Activated CD8-positive, alpha-beta T cell treated with anti-CD3 and anti-CD28 coated beads for 36 hours (primary cell): ENCODE results near the gene TCF19. TPM values are rescaled to one million over a fixed set of nuclear protein-coding genes. Genes with fewer than 3 reads are reported as not detected.
"Not testable (repeated sequence)": the region's sequence is repeated elsewhere in the genome, so short reads cannot be mapped to it uniquely, and the experiment has no call there.

Experiments
- ATAC-seq: fragments of 200-7000 bp; cut with Tn5 transposase; one replicate; pipeline ENCODE4 v1.10.0; 2021; ENCODE audit warnings: mild to moderate bottlenecking, moderate library complexity
- CTCF ChIA-PET: fragments of 350-600 bp; sonication (Branson Sonifier 250); formaldehyde crosslinking; loops from one replicate; lab custom pipeline; 2021; ENCODE audit warnings: antibody characterized with exemption; lab: Charles Lee
- POLR2A ChIA-PET: fragments of 350-600 bp; sonication (Branson Sonifier 250); formaldehyde crosslinking; loops from one replicate; lab custom pipeline; 2021; ENCODE audit warnings: antibody characterized with exemption; lab: Charles Lee
- DNase-seq: peaks from one replicate; pipeline ENCODE4 v3.0.0-alpha.2; 2020
- H3K27ac Mint-ChIP-seq: one replicate; pipeline ENCODE4 v1.8.0; 2021; ENCODE audit warnings: mild to moderate bottlenecking, mixed read lengths
- H3K27me3 Mint-ChIP-seq: one replicate; pipeline ENCODE4 v1.8.0; 2021; ENCODE audit warnings: mixed read lengths
- H3K36me3 Mint-ChIP-seq: one replicate; pipeline ENCODE4 v1.8.0; 2021; ENCODE audit warnings: low read depth, mixed read lengths
- H3K4me1 Mint-ChIP-seq: one replicate; pipeline ENCODE4 v1.8.0; 2021; ENCODE audit warnings: low read depth, mixed read lengths
- H3K4me3 Mint-ChIP-seq: one replicate; pipeline ENCODE4 v1.8.0; 2021; ENCODE audit warnings: mild to moderate bottlenecking, moderate library complexity, mixed read lengths
- H3K9me3 Mint-ChIP-seq: one replicate; pipeline ENCODE4 v1.8.0; 2021; ENCODE audit warnings: mixed read lengths
- intact Hi-C: fragments of 100-400 bp; cut with micrococcal nuclease; formaldehyde crosslinking; loops from one replicate; pipeline ENCODE4 v1.10.0; 2022
- total RNA-seq, 2 experiments: library from RNA; stranded (reverse); gene quantifications; one replicate each; pipeline ENCODE4 v1.2.3, GENCODE V29; 2021
- TF ChIP-seq, protein P1 (sequence below): fragments of 200-600 bp; IDR thresholded peaks from one replicate; pipeline ENCODE4 v1.8.0; 2022; ENCODE audit warnings: antibody characterized with exemption, mild to moderate bottlenecking

The TCF19 gene
- total RNA-seq, 2 experiments from 2014 or later = 91.9 to 92.9 TPM

DNA sequence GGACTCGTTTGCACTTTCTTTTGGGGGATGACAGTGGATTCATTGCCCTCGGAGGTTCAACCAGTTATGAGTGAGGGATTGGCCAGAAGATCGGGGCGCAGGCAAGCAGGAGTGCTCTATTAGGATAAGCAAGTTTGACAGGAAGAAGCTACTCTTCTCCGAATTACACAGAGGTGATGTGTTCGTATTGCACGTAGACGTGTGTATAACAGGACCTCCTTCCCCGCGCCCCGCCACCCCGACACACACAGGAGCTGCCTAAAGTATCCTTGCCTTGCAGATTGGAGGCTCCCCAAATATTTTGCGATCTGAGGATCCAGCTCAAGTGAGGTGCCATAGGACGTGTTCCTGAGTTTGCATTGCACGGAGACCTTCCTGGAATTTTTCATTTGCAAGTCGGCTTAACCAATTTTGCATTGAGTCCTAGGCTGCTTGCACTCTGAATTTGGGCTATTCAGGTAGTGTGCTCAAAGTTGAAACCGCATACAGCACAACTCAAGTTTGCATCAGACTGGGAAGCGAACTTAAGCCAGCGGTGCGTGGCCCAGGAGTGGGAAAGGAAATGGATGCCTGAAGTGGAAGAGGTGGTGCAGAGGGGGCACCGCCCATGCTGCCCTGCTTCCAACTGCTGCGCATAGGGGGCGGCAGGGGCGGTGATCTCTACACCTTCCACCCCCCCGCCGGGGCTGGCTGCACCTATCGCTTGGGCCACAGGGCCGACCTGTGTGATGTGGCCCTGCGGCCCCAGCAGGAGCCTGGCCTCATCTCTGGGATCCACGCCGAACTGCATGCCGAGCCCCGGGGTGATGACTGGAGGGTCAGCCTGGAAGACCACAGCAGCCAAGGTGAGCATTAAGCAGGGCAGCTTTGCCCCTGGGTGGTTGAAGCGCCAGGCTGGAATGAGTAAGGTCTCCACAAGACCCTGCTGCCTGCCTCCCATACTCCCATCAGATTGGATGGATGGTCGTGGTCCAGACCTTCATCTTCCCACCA lies 770 bp downstream of the TCF19 start:
- DNase-seq (peak; percentile 61), ATAC-seq (peak; percentile 11)
- H3K9me3 Mint-ChIP-seq = no peaks in the 10 kb centered on the region
- no peaks in the 10 kb centered on the region for H3K27me3 Mint-ChIP-seq
- ChIA-PET CTCF (interaction anchor here (0.8 to 2.9 kb wide), 5 partner anchors 16 to 207 kb away, joined by 3 to 15 read pairs (median 3); no protein-coding TSS in a partner anchor), POLR2A (interaction anchor here (0.7 to 2.1 kb wide), 11 partner anchors 13 to 251 kb away, joined by 3 to 9 read pairs (median 4); partner anchors contain the start of genes GTF2H4 and PSORS1C2)
- H3K27ac Mint-ChIP-seq = peak overlapping the region; percentile 89
- H3K4me1 Mint-ChIP-seq = peaks cover 33% of the 10 kb centered on the region
- H3K36me3 Mint-ChIP-seq = peaks cover 65% of the 10 kb centered on the region
- peak overlapping the region; percentile 97 for H3K4me3 Mint-ChIP-seq
- intact Hi-C loops = no loop called here
- TF ChIP-seq, protein P1, sequence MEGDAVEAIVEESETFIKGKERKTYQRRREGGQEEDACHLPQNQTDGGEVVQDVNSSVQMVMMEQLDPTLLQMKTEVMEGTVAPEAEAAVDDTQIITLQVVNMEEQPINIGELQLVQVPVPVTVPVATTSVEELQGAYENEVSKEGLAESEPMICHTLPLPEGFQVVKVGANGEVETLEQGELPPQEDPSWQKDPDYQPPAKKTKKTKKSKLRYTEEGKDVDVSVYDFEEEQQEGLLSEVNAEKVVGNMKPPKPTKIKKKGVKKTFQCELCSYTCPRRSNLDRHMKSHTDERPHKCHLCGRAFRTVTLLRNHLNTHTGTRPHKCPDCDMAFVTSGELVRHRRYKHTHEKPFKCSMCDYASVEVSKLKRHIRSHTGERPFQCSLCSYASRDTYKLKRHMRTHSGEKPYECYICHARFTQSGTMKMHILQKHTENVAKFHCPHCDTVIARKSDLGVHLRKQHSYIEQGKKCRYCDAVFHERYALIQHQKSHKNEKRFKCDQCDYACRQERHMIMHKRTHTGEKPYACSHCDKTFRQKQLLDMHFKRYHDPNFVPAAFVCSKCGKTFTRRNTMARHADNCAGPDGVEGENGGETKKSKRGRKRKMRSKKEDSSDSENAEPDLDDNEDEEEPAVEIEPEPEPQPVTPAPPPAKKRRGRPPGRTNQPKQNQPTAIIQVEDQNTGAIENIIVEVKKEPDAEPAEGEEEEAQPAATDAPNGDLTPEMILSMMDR = no peak

DNA sequence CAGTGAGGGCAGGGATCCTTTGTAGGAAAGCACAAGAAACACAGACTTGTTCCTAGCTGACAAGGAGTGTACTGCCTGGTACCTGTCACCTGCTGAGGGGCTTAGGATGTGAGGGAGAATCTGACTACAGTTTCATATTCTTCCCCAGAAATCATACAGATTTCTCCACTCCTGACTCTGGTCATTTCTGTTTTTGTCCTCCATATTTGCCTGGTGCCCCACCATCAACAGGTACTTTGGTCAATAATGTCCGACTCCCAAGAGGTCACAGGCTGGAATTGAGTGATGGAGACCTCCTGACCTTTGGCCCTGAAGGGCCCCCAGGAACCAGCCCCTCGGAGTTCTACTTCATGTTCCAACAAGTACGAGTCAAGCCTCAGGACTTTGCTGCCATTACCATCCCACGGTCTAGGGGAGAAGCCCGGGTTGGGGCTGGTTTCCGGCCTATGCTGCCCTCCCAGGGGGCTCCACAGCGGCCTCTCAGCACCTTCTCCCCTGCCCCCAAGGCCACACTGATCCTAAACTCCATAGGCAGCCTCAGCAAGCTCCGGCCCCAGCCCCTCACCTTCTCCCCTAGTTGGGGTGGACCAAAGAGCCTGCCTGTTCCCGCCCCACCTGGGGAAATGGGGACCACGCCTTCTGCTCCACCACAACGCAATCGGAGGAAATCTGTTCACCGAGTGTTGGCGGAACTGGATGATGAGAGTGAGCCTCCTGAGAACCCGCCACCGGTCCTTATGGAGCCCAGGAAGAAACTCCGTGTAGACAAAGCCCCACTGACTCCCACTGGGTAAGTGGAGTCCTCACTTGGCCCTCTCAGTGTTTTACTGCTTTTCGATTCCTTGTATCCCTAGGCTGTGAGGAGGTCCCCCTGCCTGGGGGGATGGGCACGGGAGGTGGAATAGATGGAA lies 3.1 kb downstream of the TCF19 start:
- no peak overlapping the region for H3K4me3 Mint-ChIP-seq
- intact Hi-C loops = no loop called here
- H3K27ac Mint-ChIP-seq = no peak overlapping the region
- ATAC-seq (no peak), DNase-seq (no peak)
- peaks cover 38% of the 10 kb centered on the region for H3K4me1 Mint-ChIP-seq
- TF ChIP-seq, protein P1 = no peak
- CTCF ChIA-PET = no interaction called here
- H3K9me3 Mint-ChIP-seq = no peaks in the 10 kb centered on the region
- POLR2A ChIA-PET = interaction anchor here (0.6 kb wide), 1 partner anchor 9 kb away, joined by 3 read pairs; no protein-coding TSS in a partner anchor
- peaks cover 52% of the 10 kb centered on the region for H3K36me3 Mint-ChIP-seq
- H3K27me3 Mint-ChIP-seq = no peaks in the 10 kb centered on the region

DNA sequence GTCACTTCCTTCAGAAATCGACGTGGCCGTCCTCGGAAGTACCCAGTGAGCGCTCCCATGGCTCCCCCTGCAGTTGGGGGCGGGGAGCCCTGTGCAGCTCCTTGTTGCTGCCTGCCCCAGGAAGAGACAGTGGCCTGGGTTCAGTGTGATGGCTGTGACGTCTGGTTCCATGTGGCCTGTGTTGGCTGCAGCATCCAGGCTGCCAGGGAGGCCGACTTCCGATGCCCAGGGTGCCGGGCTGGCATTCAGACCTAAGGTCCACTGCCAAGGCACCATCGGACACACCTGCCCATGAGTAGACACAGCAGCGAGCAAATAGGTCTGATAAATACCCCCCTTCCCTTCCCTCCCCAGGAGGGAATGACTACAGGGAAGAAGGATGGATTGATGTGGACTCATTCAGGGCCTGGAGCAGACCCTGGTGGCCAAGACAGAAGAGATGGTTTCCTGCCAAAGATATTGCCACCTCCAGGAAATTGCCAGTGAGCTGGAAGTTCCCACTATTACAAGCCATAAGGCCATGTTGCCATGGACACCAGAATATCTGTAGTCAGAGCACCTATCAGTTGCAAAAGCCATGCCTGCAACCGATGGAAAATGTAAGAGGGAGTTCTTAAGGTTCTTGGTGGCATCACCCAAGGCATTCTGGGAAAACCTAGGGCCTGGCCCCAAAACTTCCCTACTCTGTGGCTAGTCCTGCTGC lies 4.2 kb downstream of the TCF19 start:
- peaks cover 33% of the 10 kb centered on the region for H3K4me1 Mint-ChIP-seq
- H3K36me3 Mint-ChIP-seq = peaks cover 50% of the 10 kb centered on the region
- ATAC-seq (no peak), DNase-seq (no peak)
- intact Hi-C loops = no loop called here
- no peak overlapping the region for H3K4me3 Mint-ChIP-seq
- TF ChIP-seq, protein P1 = no peak
- ChIA-PET POLR2A (interaction anchor here (0.8 kb wide), 1 partner anchor 9 kb away, joined by 3 read pairs; no protein-coding TSS in a partner anchor), CTCF (no interaction called here)
- no peaks in the 10 kb centered on the region for H3K27me3 Mint-ChIP-seq
- no peaks in the 10 kb centered on the region for H3K9me3 Mint-ChIP-seq
- H3K27ac Mint-ChIP-seq = no peak overlapping the region

DNA sequence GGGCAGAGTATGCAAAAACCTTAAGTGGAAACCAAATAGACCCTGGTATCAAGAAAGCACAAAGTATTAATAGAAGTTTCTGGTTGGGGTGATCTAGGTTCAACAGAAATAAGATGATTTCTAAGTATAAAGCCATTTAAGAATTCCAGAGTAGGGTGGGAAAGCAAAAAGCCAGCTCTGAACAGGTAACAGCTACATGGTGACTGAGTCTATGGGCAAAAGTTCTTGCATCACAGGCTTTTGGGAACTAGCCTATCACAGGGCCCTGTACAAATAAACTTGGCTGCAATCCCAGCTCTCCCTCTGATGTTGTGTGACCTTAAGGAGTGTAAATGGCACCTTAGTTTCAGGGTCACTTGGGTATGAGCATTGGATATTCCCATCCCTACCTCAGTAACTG lies 5.5 kb downstream of the TCF19 start:
- no peak overlapping the region for H3K4me3 Mint-ChIP-seq

DNA sequence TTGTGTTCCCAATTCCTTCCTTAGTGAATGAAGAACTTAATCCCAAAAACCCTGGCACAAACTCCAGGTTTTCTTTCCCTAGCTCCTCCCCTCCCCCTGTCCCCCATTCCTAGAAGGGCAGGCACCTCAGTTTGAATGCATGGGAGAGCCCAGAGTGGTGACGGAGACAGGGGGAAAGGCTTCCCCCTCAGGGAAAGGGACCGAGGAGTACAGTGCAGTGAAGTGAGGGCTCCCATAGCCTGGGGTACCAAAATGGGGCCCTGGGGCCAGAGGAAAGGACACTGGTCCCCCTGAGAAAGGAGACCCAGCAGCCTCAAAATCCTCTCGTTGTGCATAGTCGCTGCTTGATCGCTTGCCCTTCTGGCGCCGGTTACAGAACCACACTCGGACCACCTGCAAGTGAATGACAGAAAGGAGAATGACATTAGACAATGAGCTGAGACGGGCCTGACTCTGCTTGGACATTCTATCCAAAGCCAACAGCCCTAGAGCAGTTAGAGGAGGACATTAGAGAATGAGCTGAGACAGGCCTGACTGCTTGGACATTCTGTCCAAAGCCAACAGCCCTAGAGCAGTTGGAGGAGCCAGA lies 6.2 kb downstream of the TCF19 start:
- H3K27me3 Mint-ChIP-seq, H3K27ac Mint-ChIP-seq, ATAC-seq, DNase-seq, H3K4me3 Mint-ChIP-seq, H3K9me3 Mint-ChIP-seq, intact Hi-C loops: not testable (repeated sequence)
- POLR2A ChIA-PET = interaction anchor here (0.7 to 1.7 kb wide), 3 partner anchors 62 to 203 kb away, joined by 3 to 4 read pairs (median 3); no protein-coding TSS in a partner anchor
- Mint-ChIP-seq H3K36me3 (peaks cover 35% of the 10 kb centered on the region), H3K4me1 (peaks cover 32% of the 10 kb centered on the region)
- CTCF ChIA-PET = interaction anchor here (0.7 to 2.0 kb wide), 4 partner anchors 12 to 201 kb away, joined by 3 to 5 read pairs (median 3); no protein-coding TSS in a partner anchor

More for the DNA sequence above, 5.5 kb downstream of the TCF19 start:
- intact Hi-C loops = no loop called here
- no peaks in the 10 kb centered on the region for H3K27me3 Mint-ChIP-seq
- TF ChIP-seq, protein P1 = no peak
- CTCF ChIA-PET = no interaction called here
- ATAC-seq = no peak
- peaks cover 42% of the 10 kb centered on the region for H3K36me3 Mint-ChIP-seq
- H3K4me1 Mint-ChIP-seq = peaks cover 33% of the 10 kb centered on the region
- POLR2A ChIA-PET = no interaction called here
- DNase-seq = no peak
- H3K27ac Mint-ChIP-seq = no peak overlapping the region
- no peaks in the 10 kb centered on the region for H3K9me3 Mint-ChIP-seq

DNA sequence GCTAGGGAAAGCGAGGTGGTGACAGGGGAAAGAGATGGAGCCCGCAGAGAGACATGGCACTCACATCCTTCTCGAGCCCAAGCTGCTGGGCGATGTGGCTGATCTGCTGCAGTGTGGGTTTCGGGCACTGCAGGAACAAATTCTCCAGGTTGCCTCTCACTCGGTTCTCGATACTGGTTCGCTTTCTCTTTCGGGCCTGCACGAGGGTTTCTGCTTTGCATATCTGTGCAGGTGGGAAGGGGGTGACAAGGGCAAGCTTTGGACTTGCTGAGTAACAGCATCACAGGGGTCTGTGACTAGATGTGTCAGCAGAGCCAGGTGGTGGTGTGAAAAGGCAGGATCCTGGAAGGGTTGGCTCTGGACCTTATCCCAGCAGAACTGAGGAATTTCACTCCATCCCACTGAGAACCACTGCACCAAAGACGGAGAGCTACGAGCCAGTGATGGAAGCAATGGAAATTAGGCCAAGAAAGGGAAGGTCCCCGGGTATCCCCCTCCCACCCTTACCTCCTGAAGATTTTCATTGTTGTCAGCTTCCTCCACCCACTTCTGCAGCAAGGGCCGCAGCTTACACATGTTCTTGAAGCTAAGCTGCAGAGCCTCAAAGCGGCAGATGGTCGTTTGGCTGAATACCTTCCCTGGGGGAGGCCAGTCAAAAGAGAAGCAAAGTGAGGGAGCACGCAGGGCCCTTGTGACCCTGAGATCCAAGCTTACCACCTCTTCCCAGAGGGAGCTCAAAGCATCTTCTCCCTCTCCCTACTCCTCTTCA lies 6.9 kb downstream of the TCF19 start:
- POLR2A ChIA-PET = interaction anchor here (0.7 to 1.7 kb wide), 3 partner anchors 63 to 202 kb away, joined by 3 to 4 read pairs (median 3); no protein-coding TSS in a partner anchor
- H3K4me3 Mint-ChIP-seq, H3K27me3 Mint-ChIP-seq, H3K9me3 Mint-ChIP-seq, intact Hi-C loops, H3K27ac Mint-ChIP-seq, DNase-seq: not testable (repeated sequence)
- peaks cover 26% of the 10 kb centered on the region for H3K4me1 Mint-ChIP-seq
- H3K36me3 Mint-ChIP-seq = peaks cover 29% of the 10 kb centered on the region
- peak; percentile 35 for ATAC-seq
- CTCF ChIA-PET = interaction anchor here (0.7 to 2.0 kb wide), 4 partner anchors 11 to 201 kb away, joined by 3 to 5 read pairs (median 3); no protein-coding TSS in a partner anchor
